HL-60 (cell line): Measurements from ENCODE around the gene CADM1.

ENCODE experiments used
- GABPA ChIP-seq: IDR thresholded peaks from 2 replicates; pipeline ENCODE4 v1.6.1; 2012; ENCODE audit warnings: low read depth
- TF ChIP-seq, protein P1 (sequence below): IDR thresholded peaks from one replicate; pipeline ENCODE4 v1.5.1; 2011; ENCODE audit warnings: low read length, control low read depth, inconsistent platforms; ENCODE audit not compliant: insufficient read depth

GRCh38 chr11:115502636-115503082 is 1.6 kb downstream of the CADM1 start:
- TF ChIP-seq, protein P1, sequence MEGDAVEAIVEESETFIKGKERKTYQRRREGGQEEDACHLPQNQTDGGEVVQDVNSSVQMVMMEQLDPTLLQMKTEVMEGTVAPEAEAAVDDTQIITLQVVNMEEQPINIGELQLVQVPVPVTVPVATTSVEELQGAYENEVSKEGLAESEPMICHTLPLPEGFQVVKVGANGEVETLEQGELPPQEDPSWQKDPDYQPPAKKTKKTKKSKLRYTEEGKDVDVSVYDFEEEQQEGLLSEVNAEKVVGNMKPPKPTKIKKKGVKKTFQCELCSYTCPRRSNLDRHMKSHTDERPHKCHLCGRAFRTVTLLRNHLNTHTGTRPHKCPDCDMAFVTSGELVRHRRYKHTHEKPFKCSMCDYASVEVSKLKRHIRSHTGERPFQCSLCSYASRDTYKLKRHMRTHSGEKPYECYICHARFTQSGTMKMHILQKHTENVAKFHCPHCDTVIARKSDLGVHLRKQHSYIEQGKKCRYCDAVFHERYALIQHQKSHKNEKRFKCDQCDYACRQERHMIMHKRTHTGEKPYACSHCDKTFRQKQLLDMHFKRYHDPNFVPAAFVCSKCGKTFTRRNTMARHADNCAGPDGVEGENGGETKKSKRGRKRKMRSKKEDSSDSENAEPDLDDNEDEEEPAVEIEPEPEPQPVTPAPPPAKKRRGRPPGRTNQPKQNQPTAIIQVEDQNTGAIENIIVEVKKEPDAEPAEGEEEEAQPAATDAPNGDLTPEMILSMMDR = no peak
- TF ChIP-seq GABPA = no peak
